Activated CD8-positive, alpha-beta memory T cell treated with anti-CD3 and anti-CD28 coated beads, Interleukin-2, amount 50 U/mL, for 24 hours (primary cell): ENCODE results near the gene PPARD.

Source experiments
- DNase-seq: peaks from one replicate; pipeline ENCODE4 v3.0.0-alpha.2; 2020; ENCODE audit errors: extremely low read depth

PPARD gene

GRCh38 chr6:35468980-35469750, 126.8 kb downstream of the PPARD start:
- no peak for DNase-seq

DNA sequence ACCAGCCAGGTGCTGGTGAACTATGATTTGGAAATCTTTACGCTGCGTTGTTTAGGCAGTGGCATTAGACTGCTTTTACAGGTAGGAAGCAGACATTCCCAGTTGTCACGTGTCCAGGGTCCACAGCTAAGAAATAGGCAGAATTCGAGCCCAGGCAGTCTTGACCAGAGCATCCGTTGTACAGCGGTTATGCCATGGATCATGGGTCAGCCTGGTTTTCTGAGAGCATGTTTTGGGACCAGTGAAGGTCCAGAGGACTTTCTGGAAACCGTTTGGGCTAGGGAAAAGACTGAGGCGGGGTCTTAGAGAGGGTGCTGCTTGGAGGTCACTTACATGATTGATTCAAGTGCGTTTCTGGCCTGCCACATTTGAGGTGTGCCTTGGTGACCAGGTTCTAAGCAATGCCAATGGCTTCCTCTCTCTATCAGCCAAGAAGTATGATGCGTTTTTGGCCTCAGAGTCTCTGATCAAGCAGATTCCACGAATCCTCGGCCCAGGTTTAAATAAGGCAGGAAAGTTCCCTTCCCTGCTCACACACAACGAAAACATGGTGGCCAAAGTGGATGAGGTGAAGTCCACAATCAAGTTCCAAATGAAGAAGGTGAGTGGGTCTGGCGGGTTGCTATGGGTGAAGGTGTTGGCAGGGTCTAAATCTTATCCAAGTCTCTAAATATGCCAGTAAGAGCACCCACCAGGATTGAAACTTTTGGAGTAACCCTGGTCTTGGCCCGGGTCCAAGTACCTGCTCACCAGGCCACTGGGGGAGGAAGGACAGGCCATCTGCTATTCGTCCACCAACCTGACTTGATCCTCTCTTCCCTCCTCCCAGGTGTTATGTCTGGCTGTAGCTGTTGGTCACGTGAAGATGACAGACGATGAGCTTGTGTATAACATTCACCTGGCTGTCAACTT, 127.6 kb downstream of the PPARD start:
- DNase-seq, result no peak

DNA sequence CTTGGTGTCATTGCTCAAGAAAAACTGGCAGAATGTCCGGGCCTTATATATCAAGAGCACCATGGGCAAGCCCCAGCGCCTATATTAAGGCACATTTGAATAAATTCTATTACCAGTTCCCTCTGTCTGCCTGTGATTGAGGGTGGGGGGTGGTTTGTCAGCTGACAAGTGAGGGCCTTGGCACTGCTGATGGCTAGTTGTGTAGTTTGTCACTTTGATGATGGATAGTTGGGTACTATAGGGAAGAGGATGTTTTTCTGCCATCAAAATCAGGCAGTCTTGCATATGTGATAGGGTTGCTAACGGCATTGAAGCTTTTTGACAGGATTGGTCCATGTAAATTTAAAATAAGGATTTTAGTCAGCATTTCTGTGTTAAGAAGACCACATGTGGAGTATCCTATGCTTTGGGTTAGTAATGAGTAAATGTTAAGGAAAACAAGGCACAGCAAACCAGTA, 128.3 kb downstream of the PPARD start:
- no peak for DNase-seq

GRCh38 chr6:35471836-35472345, 129.5 kb downstream of the PPARD start:
- no peak for DNase-seq

DNA sequence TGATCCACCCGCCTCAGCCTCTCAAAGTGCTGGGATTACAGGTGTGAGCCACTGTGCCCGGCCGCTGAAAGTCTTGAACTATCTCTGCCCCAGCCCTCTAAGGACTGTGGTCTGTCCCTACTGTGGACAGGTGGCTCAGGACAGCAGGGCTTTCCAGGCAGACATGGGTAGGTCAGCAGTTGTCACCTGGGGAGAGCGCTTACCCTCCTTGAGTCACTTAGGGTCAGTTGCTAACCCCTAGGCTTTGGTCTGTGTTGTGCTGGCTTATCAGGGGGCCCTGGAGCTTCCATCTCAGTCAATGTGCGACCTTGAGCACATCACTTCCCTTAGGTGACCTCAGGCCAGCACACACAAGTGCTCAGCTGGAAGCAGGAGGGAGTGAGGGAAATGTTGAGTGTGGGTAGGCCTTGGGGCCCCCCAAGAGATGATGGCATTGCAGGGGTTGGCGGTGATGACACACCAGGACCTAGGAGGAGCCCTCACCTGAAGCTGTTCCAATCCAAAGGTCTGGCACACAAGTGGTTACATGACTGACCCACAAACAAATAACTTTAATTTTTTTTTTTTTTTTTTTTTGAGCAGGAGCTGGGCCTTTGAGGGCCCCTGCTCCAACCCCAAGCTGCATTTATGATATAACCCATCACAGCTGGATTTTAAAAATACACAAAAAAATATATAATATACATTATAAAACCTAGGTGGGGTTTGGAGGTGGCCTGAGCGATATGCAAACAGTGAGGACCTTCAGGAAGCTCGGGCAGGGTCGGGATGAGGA, 130.9 kb downstream of the PPARD start:
- DNase-seq, result no peak

DNA sequence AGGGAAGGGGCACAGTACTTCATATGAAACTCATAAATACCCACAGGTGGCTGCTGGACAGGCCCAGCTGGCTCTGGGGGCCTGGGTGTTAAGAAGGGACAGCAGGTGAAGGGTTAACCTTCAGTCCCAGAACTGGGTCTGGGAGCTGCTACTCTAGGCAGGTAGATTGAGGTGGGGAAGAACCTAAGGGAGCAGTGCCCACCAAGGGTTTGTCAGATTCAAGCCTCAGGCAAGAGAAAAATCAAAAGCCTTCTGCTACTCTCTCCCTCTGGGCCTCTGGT, 131.4 kb downstream of the PPARD start:
- no peak for DNase-seq

- no peak for DNase-seq
Observed at GRCh38 chr6:35474131-35474941, 132.0 kb downstream of the PPARD start.

DNA sequence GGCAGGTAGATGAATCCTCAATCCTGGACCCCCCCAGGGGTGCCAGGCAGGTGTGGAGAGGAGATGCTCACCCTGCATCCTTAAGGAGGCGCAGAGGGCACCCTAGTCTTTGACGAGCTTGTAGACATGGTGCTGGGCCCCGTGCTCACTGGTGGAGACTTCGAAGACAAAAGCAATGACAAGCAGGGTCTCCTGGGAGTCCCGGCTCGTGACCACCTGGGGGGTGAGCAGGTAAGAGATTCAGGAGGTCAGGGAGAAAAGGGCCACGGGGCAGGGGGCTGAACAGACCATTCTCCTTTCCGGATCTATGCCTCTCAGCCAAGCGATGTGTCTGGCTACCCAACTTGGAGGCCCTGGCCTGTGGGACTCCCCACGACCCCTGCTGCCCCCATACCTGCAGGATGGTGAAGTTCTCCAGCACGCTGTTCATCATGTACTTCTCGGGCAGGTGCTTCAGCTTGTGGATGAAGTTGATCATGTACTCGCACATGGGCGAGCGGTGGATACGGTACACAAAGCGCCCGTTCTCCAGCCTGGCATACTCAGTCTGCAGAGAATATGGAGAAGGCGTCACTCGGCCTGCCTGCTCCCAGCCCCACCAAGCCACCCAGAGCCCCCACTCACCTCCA, 132.7 kb downstream of the PPARD start:
- no peak for DNase-seq

DNA sequence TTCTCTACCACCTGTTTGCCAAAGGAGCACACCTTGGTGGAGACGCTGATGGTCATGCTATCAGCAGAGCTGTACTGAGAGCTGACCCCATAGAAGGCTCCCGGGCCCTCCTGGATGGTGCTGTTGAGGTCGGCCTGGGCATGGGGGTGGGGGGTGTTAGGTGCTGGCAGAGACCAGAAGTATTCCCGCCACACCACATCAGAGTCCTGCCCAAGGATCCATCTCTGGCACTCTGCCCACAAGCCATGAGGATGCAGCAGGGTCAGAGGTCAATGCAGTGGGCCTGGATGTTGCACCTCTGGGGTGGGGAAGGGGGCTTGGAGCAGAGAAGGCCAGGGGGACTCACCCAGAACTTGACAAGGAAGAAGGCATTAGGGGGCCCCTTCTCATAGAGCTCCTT, 133.2 kb downstream of the PPARD start:
- DNase-seq, result no peak

- no peak for DNase-seq
Observed at GRCh38 chr6:35476004-35476403, 133.6 kb downstream of the PPARD start.

GRCh38 chr6:35477028-35477427, 134.7 kb downstream of the PPARD start:
- DNase-seq, result no peak
